Right lobe of liver (tissue), 6 donors: ENCODE results near the gene C2CD3. TPM values are rescaled to one million over a fixed set of nuclear protein-coding genes. Genes with fewer than 3 reads are reported as not detected.

ENCODE experiments used
- ATAC-seq, 4 donors: fragments of 200-7000 bp; cut with Tn5 transposase; one replicate each; pipeline ENCODE4 v1.9.1; 2020; ENCODE audit warnings: mild to moderate bottlenecking in 4 of 4, moderate library complexity in 4 of 4
- DNase-seq, 3 donors: peaks; one replicate each; pipeline ENCODE4 v3.0.0-alpha.2; 2020
- H3K27ac ChIP-seq, 3 donors: fragments of 200-600 bp; one replicate each; pipeline ENCODE4 v1.8.0; 2022
- H3K27me3 ChIP-seq, 2 donors: fragments of 200-600 bp; one replicate each; pipeline ENCODE4 v1.8.0; 2022
- H3K36me3 ChIP-seq, 4 donors: fragments of 200-600 bp; sonication (generic) in 1 of 4; one replicate each; pipeline versions ENCODE4 v1.5.1 to v1.8.0; 2017 to 2022; ENCODE audit warnings: control low read depth in 1 of 4
- H3K4me1 ChIP-seq, 4 donors: fragments of 200-600 bp; sonication (generic) in 1 of 4; one replicate each; pipeline versions ENCODE4 v1.5.1 to v1.8.0; 2017 to 2022; ENCODE audit warnings: control low read depth in 1 of 4
- H3K4me3 ChIP-seq, 3 donors: fragments of 200-600 bp; one replicate each; pipeline ENCODE4 v1.8.0; 2022
- H3K9me3 ChIP-seq, 4 donors: fragments of 200-600 bp; sonication (generic) in 1 of 4; one replicate each; pipeline versions ENCODE4 v1.5.1 to v1.8.0; 2017 to 2022; ENCODE audit warnings: control low read depth in 1 of 4
- POLR2A ChIP-seq: fragments of 450-650 bp; IDR thresholded peaks from one replicate; pipeline ENCODE4 v1.6.1; 2017; ENCODE audit warnings: antibody characterized with exemption, mild to moderate bottlenecking
- WGBS: methylation state at CpG from one replicate; pipeline ENCODE4 v1.1.6; 2018; ENCODE audit warnings: low coverage, low lambda C conversion rate; ENCODE audit not compliant: insufficient coverage; ENCODE audit errors: missing lambda C conversion rate; 5-methylcytosine and 5-hydroxymethylcytosine counted together
- intact Hi-C, 2 donors: fragments of 100-400 bp; cut with DNase I; formaldehyde crosslinking; loops; one replicate each; pipeline versions ENCODE4 v1.11.2 to v1.14.1; 2022
- total RNA-seq, 6 experiments: library from RNA; depleted of rRNA in 2 of 6; stranded (reverse); fragments of >200 nt in 2 of 6; fragmentation: NEBNext Ultra II Directional in 3 of 6; extraction: Animal tissue kit (Norgen Biotek cat#: 25700) in 3 of 6; gene quantifications; one replicate each; pipeline versions ENCODE4 v1.1.0 to v1.2.4, GENCODE V29; 2016 to 2023
- TF ChIP-seq, protein P1 (sequence below), 4 donors: fragments of 200-600 bp in 3 of 4; fragments of 450-650 bp in 1 of 4; IDR thresholded peaks; one replicate each; pipeline versions ENCODE4 v1.5.1 to v1.8.0; 2016 to 2022; ENCODE audit warnings: antibody characterized with exemption in 4 of 4, mild to moderate bottlenecking in 2 of 4
- donor health status: DM: no; HTN: yes; CAD: no.
- donor health status: DM: no; HTN: no; CAD: no.
- donor health status: DM: no; HTN: no; CAD: no.
- donor health status: DM: no; HTN: yes; CAD: no.
- donor health status: DM: no; HTN: yes; CAD: no.

C2CD3 gene
- total RNA-seq, 6 experiments from 2014 or later = 4.8 to 9.6 (median 7.4) TPM

DNA sequence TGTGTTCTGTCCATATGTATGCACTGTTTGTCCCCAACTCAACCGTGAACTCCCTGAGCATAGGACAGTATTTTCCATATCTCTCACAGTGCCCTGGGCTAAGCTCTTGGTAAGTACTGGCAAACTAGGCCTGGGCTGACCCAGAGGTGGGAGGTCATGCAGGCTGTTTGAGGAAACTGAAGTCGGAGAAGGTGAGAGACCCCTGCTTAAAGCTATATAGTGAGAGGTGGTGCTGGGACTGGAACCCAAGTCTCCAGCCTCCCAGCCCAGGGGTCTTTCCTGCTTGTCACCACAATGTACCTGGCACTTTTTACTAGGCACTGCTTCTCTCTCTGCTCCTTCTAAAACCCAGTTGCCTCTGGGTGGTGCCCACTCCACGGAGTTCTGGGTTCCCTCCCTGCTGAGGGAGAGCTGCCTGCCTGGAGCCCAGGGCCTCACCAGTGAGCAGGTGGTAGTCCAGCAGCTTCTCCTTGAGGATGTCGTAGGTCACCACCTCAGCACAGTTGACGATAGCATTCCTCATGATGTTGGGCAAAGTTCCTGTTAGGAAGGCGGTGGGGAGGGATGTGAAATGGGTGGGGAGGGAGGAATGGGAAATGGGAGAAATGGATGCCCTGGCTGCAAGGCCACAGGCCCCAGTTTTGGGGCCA, 166.6 kb downstream of the C2CD3 start:
- Histone ChIP-seq H3K4me1 (peaks cover 0 to 4% (median 0%) of the 10 kb centered on the region in 4 donors), H3K27ac (no peak overlapping the region), H3K9me3 (no peaks in the 10 kb centered on the region), H3K4me3 (no peak overlapping the region), H3K27me3 (no peaks in the 10 kb centered on the region), H3K36me3 (no peaks in the 10 kb centered on the region)
- WGBS = 91% methylated on average over 4 of the region's 6 CpGs
- no peak for ATAC-seq
- intact Hi-C loops = no loop called here
- DNase-seq = no peak
- TF ChIP-seq, protein P1, sequence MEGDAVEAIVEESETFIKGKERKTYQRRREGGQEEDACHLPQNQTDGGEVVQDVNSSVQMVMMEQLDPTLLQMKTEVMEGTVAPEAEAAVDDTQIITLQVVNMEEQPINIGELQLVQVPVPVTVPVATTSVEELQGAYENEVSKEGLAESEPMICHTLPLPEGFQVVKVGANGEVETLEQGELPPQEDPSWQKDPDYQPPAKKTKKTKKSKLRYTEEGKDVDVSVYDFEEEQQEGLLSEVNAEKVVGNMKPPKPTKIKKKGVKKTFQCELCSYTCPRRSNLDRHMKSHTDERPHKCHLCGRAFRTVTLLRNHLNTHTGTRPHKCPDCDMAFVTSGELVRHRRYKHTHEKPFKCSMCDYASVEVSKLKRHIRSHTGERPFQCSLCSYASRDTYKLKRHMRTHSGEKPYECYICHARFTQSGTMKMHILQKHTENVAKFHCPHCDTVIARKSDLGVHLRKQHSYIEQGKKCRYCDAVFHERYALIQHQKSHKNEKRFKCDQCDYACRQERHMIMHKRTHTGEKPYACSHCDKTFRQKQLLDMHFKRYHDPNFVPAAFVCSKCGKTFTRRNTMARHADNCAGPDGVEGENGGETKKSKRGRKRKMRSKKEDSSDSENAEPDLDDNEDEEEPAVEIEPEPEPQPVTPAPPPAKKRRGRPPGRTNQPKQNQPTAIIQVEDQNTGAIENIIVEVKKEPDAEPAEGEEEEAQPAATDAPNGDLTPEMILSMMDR (IDR thresholded peaks at IDR 0.05) = no peak
- no peak for TF ChIP-seq POLR2A

DNA sequence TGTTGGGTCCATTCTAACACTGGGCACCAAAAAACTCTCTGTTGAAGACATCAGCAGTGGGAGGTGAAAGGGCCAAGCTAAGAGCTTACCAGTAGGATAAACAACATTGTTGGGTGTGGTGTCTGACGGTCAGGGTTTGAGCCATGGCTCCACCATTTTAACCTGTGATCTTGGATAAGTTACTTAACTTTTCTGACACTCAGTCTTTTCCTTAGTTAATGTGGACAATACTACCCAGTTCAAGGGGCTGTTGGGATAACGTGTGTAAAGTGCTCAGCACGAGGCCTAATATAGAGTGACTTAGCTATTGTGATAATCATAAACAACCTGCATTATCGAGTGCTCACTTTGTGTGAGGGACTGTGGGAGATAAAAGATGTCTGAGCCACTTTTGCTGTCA, 168.0 kb downstream of the C2CD3 start:
- TF ChIP-seq, protein P1 (IDR thresholded peaks at IDR 0.05) = no peak
- no peak for TF ChIP-seq POLR2A
- no peaks in the 10 kb centered on the region for H3K36me3 ChIP-seq
- intact Hi-C loops = no loop called here
- H3K4me1 ChIP-seq = peaks cover 0 to 4% (median 0%) of the 10 kb centered on the region in 4 donors
- ATAC-seq (no peak), DNase-seq (no peak)
- no peaks in the 10 kb centered on the region for H3K9me3 ChIP-seq
- no peaks in the 10 kb centered on the region for H3K27me3 ChIP-seq
- H3K27ac ChIP-seq = no peak overlapping the region
- no peak overlapping the region for H3K4me3 ChIP-seq
- 91% methylated on average over 4 of the region's 4 CpGs for WGBS

DNA sequence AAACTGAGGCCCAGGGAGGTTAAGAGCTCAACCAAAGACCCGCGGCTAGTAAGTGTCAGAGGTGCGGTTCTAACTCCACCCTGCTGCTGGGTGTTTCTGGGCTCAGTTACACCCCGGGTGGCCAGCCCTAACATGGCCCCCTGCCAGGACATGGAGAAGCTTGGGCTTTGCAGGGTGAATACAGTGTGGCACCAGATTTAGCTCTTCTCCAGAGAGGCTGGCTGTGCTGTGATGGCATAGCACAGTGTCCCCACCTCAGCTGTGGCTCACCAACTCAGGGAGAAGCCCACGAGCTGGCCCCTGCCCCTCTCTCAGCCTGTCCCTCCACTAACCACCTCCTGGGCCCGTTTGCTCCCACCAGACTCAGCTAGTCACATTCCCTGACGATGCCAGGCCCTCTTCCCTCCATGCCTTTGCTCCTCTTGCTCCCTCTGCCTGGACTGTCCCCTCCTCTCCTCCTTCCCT, 168.9 kb downstream of the C2CD3 start:
- no peaks in the 10 kb centered on the region for H3K27me3 ChIP-seq
- no peak for ATAC-seq
- H3K4me3 ChIP-seq = no peak overlapping the region
- H3K4me1 ChIP-seq = peaks cover 0 to under 1% (median 0%) of the 10 kb centered on the region in 4 donors
- no peak for DNase-seq
- TF ChIP-seq, protein P1 (IDR thresholded peaks at IDR 0.05) = no peak
- TF ChIP-seq POLR2A = no peak
- no peaks in the 10 kb centered on the region for H3K9me3 ChIP-seq
- no peaks in the 10 kb centered on the region for H3K36me3 ChIP-seq
- intact Hi-C loops = no loop called here
- H3K27ac ChIP-seq = no peak overlapping the region
- WGBS = 100% methylated on average over 3 of the region's 7 CpGs

DNA sequence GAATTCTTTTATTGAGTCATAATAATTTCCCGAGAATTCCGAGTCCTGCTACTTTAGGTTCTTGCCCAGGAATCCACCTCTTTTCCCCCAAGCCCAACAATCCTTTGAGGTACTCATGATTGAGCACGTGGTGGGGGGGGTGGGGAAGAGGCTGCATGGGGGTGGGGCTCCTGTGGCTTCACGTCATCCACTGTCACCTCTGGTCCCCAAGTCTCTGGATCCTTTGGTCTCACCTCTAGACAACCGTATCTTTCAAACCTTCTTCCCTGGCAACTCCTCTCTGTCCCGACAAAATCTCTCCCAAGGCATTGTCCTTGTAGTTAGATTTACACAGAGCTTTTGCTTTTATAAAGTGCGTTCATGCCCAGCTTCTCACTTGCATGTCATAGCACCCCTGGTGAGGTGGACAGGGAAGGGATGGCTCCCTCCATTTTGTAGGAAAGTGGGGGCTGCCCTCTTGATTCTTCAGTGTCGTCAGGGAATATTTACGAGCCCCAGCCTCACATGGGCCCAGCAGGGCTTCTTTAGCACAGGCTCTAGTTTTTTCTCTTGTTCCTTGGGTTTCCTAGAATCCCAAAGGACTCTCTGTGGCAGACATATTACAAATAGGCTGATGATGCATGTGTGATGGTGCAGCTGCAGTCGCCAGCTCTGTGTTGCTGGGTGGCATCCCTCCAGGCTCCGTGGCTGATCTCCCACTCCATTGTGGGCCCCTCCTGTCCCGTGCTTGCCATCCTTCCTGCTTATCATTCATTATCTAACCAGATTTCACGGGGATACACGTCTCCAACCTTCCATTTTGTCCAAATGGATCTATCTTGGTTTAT, 170.3 kb downstream of the C2CD3 start:
- DNase-seq = no peak
- Histone ChIP-seq H3K27ac (no peak overlapping the region), H3K4me3 (no peak overlapping the region), H3K9me3 (no peaks in the 10 kb centered on the region), H3K4me1 (no peaks in the 10 kb centered on the region), H3K36me3 (no peaks in the 10 kb centered on the region), H3K27me3 (no peaks in the 10 kb centered on the region)
- 92% methylated on average over 7 of the region's 14 CpGs for WGBS
- no peak for ATAC-seq
- intact Hi-C loops = no loop called here
- TF ChIP-seq, protein P1 (IDR thresholded peaks at IDR 0.05) = no peak
- no peak for TF ChIP-seq POLR2A
